IPS-NIHi7 (cell line): ENCODE results near the gene GPR152.
"Not testable (repeated sequence)": the region's sequence is repeated elsewhere in the genome, so short reads cannot be mapped to it uniquely, and the experiment has no call there.

Source experiments
- DNase-seq: peaks from one replicate; pipeline ENCODE4 v3.0.0; 2012; ENCODE audit warnings: mixed read lengths; ENCODE audit errors: extremely low spot score

Gene GPR152

GRCh38 chr11:67439321-67440228 lies 13.0 kb downstream of the GPR152 start:
- no peak for DNase-seq

DNA sequence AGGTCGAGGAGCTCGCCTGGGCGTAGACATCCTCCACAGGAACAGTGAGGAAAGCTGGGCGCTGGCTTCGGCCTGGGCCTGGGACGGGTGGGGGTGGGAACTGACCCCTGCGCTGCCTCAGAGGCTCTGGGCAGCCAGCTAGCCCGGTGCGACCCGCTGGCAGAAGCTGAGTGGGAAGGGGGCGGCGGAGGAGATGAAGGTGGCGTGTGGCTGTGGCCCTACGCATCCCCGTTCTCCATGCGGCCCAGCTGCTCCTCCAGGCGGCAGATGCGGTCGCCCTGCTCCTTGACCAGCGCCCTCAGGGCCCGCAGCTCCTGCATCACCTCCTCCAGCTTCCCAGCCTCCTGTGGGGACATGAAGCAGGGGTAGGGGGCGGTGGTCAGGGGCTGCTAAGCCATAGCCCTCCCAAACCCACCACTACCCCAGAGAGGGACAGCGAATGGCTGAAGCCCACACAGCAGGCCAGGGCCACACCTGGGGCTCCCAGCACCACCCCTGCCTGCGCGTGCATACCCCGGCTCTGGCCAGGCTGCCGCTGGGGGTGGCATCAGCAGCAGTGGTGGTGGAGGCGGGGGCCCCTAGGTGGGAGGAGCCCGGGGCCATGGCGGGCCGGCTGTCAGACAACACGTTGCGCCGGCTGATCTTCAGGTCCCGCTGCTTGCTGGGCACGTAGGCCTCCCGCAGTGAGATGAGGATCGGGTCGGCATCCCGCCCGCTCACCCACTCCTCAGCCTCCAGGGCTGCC lies 14.2 kb downstream of the GPR152 start:
- DNase-seq: no peak

DNA sequence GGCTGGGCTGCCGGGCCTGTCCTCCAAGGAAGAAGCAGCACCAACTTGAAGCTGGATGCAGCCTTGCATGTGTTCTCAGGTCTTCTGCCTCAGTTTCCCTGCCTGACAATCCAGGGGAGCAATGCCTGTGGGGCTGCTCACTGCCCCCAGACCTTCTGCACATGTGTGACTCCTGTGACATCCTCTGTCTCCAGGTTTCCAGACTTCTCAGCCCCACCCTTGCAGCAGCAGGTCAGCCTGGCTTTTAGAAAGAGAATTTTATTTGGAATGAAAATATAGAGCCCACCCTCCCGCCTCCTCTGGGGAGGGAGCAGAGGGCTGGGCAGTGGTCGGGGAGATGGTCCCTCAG lies 14.7 kb downstream of the GPR152 start:
- no peak for DNase-seq

- DNase-seq: peak; percentile 44
These were observed 15.3 kb downstream of the GPR152 start, which contains the start of gene PTPRCAP for GRCh38 chr11:67437082-67437808. PTPRCAP (minus strand) TSS chr11:67437682; CDS start chr11:67437619, 63 bp downstream.

DNA sequence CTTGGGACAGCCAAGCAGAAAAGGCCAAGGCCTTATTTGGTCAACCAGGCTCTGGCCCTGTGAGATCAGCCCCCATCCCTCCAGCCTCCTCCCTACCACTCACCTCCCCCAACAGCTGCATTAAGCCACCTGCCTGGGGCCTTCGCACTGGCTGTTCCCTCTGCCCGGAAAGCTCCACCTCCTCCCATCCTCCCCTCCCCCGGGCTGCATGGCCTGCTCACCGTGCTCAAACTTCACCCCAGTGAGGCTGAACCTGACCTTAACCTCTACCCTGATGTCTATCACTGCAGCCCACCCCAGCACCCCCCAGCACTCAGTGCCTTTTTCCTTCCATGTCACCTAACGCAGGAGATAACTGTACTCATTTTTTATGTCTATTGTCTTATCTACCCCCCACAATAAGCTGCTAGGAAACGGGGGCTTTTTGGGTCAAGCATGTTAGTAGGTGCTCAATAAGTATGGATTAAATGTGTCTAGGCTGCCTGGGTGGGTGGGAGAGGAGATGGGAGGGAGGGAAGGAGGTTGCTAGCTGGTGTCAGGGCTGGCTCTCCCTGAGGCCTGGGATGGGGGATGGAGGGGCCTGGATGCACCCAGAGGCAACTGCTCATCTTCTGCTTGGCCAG lies 16.0 kb downstream of the GPR152 start:
- peak; percentile 84 for DNase-seq

- DNase-seq: no peak
These were observed 16.6 kb downstream of the GPR152 start for GRCh38 chr11:67435727-67436458.

GRCh38 chr11:67435031-67435726 lies 17.4 kb downstream of the GPR152 start:
- DNase-seq: no peak

GRCh38 chr11:67434395-67434881 lies 18.1 kb downstream of the GPR152 start:
- no peak for DNase-seq

DNA sequence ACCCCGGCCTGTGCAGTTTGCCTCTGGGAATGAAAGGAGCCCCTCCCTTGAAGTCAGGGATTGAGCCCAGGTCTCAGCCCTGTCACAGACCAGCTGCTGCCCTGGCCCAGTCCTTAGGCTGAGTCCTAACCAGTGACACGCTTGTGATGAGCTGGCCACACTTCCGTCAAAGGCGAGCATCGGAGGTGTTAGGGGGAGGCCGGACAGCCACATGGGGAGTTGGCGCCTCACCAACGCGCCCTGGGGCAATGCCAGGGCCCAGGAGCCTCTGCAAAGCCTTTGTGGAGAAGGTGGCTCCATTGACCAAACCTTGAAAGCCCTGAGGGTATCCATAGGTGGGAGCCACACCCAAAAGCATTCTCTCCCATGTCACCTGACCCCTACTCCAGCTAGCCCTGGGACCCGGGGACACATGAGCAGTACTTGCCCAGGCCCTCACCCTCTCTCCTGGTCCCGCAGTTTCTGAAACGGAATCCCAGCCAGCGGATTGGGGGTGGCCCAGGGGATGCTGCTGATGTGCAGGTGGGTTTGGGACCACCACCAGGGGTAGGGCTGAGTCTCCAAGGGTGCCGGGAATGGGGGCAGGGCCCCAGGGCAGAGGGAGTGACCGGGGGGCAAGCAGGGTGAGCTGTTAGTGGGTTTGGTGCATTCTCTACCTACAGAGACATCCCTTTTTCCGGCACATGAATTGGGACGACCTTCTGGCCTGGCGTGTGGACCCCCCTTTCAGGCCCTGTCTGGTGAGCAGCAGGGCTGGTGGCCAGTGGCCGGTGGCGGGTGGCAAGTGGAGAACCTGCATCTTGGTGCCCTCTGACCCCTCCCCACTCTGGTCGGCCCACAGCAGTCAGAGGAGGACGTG lies 18.8 kb downstream of the GPR152 start:
- no peak for DNase-seq

DNA sequence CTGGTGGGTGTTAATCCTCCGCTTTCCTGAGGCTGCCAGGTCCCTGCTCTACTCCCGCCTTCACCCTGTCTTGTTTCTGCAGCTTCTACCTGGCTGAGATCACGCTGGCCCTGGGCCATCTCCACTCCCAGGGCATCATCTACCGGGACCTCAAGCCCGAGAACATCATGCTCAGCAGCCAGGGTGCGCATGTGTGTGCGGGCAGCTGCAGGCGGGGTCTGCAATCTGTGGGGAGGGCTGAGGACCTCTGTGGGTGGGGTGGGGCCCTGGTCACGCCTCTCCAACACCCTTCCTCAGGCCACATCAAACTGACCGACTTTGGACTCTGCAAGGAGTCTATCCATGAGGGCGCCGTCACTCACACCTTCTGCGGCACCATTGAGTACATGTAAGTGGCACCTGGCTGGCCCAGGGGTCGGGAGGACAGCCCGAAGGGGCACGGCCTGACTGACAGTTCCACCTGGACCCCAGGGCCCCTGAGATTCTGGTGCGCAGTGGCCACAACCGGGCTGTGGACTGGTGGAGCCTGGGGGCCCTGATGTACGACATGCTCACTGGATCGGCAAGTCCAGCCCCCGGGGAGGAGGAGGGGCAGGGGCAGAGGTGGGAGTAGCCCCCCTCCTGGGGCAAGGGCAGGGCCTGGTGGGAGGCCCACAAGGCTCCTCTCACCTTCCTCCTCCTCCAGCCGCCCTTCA lies 19.7 kb downstream of the GPR152 start:
- no peak for DNase-seq

DNA sequence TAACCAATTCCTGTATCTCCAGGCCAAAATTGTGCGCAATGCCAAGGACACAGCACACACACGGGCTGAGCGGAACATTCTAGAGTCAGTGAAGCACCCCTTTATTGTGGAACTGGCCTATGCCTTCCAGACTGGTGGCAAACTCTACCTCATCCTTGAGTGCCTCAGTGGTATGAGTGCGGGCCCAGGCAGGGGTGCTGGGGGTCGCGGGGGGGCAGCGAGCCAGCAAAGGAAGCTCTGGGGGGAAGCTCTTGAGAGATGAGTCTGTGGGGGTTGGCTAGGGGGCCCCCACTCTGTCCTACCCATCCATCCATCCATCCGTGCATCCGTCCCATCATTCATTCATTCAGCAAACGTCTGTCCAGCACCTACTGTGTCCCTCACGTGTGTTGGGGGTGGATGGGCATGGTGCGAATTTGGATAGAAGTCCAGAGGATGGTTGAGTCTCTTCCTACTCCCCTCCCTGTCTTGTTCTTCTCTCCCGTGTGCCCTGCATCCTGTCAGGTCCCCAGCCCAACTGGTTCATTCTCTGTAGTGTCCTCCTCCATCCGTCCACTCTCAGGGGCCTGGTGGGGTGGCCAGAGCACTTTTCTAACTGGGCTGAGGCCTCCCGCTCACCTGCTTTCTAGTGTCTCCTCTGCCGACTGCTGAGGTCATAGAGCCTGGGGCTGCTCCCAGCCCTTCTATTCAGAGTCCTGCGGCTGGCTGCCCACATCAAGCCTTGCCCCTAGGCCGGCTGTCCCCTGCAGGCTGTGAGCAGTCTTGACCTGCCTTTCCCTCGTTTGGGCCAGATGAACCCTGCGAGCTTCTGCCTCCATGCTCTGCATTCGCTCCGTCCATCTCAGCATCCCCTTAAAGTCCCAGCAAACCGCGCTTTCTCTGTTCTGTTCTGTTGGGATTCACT lies 20.9 kb downstream of the GPR152 start:
- no peak for DNase-seq

GRCh38 chr11:67429722-67430121 lies 22.8 kb downstream of the GPR152 start:
- no peak for DNase-seq

- DNase-seq: no peak
These were observed 23.4 kb downstream of the GPR152 start for GRCh38 chr11:67429038-67429668.

DNA sequence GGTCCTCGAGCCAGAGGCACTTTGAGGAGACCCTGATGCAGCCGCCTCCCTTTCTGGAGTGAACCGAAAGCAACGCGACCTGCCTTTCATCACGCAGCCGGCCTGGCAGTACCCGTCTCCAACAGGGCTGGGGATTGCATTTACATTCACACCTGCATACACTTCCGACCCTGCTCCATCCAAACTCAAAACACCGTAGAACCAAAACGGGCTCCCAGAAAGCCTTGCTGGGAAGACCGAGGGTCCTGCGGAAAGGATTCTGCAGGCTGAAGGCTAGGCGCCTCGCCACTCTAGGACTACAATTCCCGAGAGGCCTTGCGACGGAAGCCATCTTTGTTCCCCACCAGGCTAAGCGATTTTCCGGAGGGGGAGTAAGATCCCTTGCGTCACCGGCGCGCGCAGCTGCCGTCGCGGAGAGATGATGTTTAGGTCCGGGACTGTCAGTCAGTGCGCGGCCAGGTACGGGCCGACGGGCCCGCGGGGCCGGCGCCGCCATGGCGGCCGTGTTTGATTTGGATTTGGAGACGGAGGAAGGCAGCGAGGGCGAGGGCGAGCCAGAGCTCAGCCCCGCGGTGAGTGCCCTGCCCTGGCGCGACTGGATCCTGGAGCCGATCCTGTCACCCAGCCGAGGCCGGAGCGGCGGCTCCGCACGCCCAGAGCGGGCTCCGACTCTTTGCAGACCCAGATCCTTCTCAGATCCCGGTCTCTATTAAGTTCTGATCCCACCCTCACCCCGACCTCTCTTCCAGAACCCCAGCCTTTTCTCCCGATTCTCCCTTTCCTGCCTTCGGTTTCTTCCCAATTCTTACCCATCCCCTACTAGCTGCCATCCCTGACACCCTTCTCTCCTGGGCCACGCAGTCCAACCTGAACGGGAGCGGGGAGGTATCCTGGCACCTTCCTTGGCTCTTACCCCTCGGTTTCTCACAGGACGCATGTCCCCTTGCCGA lies 24.2 kb downstream of the GPR152 start, which contains the start of gene RPS6KB2:
RPS6KB2 (plus strand) TSS at position 443 of the 950 bp plus-strand sequence; CDS start at position 495, 52 bp downstream.
- DNase-seq: peak; percentile 98

GRCh38 chr11:67427364-67427859 lies 25.1 kb downstream of the GPR152 start:
- not testable (repeated sequence) for DNase-seq
